Upper lobe of left lung (tissue), 6 donors: ENCODE data around the gene OR10G3. TPM values are rescaled to one million over a fixed set of nuclear protein-coding genes. Genes with fewer than 3 reads are reported as not detected.
A peak's percentile ranks its signal among the peaks of the same experiment; 100 is the strongest.
"Not testable (repeated sequence)": the region's sequence is repeated elsewhere in the genome, so short reads cannot be mapped to it uniquely, and the experiment has no call there.

Experiments used
- ATAC-seq, 2 donors: fragments of 200-7000 bp; cut with Tn5 transposase; one replicate each; pipeline ENCODE4 v1.9.1; 2022; ENCODE audit warnings: mild to moderate bottlenecking in 2 of 2, moderate library complexity in 2 of 2; ENCODE audit not compliant: low FRiP score in 2 of 2
- DNase-seq, 2 donors: peaks; one replicate each; pipeline ENCODE4 v3.0.0-alpha.2; 2019 to 2020
- H3K27ac ChIP-seq, 4 donors: fragments of 200-600 bp; sonication (generic); one replicate each; pipeline ENCODE4 v1.5.1; 2016 to 2019
- H3K27me3 ChIP-seq, 4 donors: fragments of 200-600 bp; sonication (generic); one replicate each; pipeline ENCODE4 v1.5.1; 2017 to 2019
- H3K36me3 ChIP-seq, 4 donors: fragments of 200-600 bp; sonication (generic); one replicate each; pipeline ENCODE4 v1.5.1; 2016 to 2019
- H3K4me1 ChIP-seq, 4 donors: fragments of 200-600 bp; sonication (generic); one replicate each; pipeline ENCODE4 v1.5.1; 2018 to 2019
- H3K4me3 ChIP-seq, 4 donors: fragments of 200-600 bp; sonication (generic); one replicate each; pipeline ENCODE4 v1.5.1; 2017 to 2019; ENCODE audit warnings: mild to moderate bottlenecking in 2 of 4, moderate library complexity in 1 of 4
- H3K9me3 ChIP-seq, 4 donors: fragments of 200-600 bp; sonication (generic); one replicate each; pipeline ENCODE4 v1.5.1; 2018 to 2019
- CTCF ChIP-seq, 6 experiments: fragments of 450-650 bp in 4 of 6; fragments of 200-600 bp in 2 of 6; sonication (generic) in 2 of 6; IDR thresholded peaks; one replicate each; pipeline ENCODE4 v1.5.1; 2016 to 2019; ENCODE audit warnings: antibody characterized with exemption in 6 of 6
- EP300 ChIP-seq, 4 donors: sonication (generic); formaldehyde crosslinking; IDR thresholded peaks; one replicate each; pipeline ENCODE4 v1.5.1; 2017; ENCODE audit warnings: antibody characterized with exemption in 4 of 4, control low read depth in 2 of 4
- POLR2A ChIP-seq, 4 donors: fragments of 450-650 bp; IDR thresholded peaks; one replicate each; pipeline ENCODE4 v1.5.1; 2016 to 2017; ENCODE audit warnings: antibody characterized with exemption in 4 of 4, mild to moderate bottlenecking in 2 of 4
- POLR2AphosphoS5 ChIP-seq, 2 donors: sonication (generic); formaldehyde crosslinking; IDR thresholded peaks; one replicate each; pipeline ENCODE4 v1.5.1; 2017; ENCODE audit warnings: antibody characterized with exemption in 2 of 2
- WGBS, 2 donors: methylation state at CpG; one replicate each; pipeline ENCODE4 v1.1.5; 2017 to 2018; 5-methylcytosine and 5-hydroxymethylcytosine counted together
- total RNA-seq, 6 donors: library from RNA; depleted of rRNA in 4 of 6; stranded (reverse); fragments of >200 nt in 4 of 6; gene quantifications; one replicate each; pipeline versions ENCODE4 v1.1.0 to v1.2.1, GENCODE V29; 2016 to 2021
- donor health status: DM: no; HTN: no; CAD: no; lungs with moderate emphysema.
- donor health status: DM: no; HTN: yes; CAD: no; lungs with severe emphysema.

The OR10G3 gene
- total RNA-seq: not detected

GRCh38 chr14:21579976-21580375 lies at the start of gene OR10G3:
Gene OR10G3, minus strand, starts transcription at chr14:21580076. Its CDS starts 9,332 bp downstream, at chr14:21570744.
- DNase-seq (no peak), ATAC-seq (no peak)
- Histone ChIP-seq H3K27ac (no peak within 1 kb of the TSS), H3K27me3 (no peaks in the 10 kb centered on the region), H3K9me3 (no peaks in the 10 kb centered on the region), H3K4me3 (no peak within 1 kb of the TSS), H3K4me1 (no peaks in the 10 kb centered on the region), H3K36me3 (no peaks in the 10 kb centered on the region)
- TF ChIP-seq CTCF (IDR thresholded peaks at IDR 0.05) (no peak), POLR2A (IDR thresholded peaks at IDR 0.05) (no peak), EP300 (IDR thresholded peaks at IDR 0.05) (no peak), POLR2AphosphoS5 (IDR thresholded peaks at IDR 0.05) (no peak)
- 80 to 89% methylated on average over 2 of the region's 2 CpGs for WGBS, 2 donors

GRCh38 chr14:21626491-21627230 lies 46.8 kb upstream of the OR10G3 start:
- H3K4me3 ChIP-seq: no peak overlapping the region
- 59 to 65% methylated on average over 3 of the region's 3 CpGs for WGBS, 2 donors
- DNase-seq: no peak

GRCh38 chr14:21617614-21618013 lies 37.7 kb upstream of the OR10G3 start:
- no peaks in the 10 kb centered on the region for H3K27me3 ChIP-seq
- no peak overlapping the region for H3K4me3 ChIP-seq
- no peaks in the 10 kb centered on the region for H3K4me1 ChIP-seq
- no peaks in the 10 kb centered on the region for H3K9me3 ChIP-seq
- DNase-seq: no peak
- 80 to 81% methylated on average over 8 of the region's 8 CpGs for WGBS, 2 donors
- no peaks in the 10 kb centered on the region for H3K36me3 ChIP-seq
- TF ChIP-seq EP300 (IDR thresholded peaks at IDR 0.05) (no peak), POLR2AphosphoS5 (IDR thresholded peaks at IDR 0.05) (no peak), CTCF (IDR thresholded peaks at IDR 0.05) (no peak), POLR2A (IDR thresholded peaks at IDR 0.05) (no peak)
- H3K27ac ChIP-seq: no peak overlapping the region
- ATAC-seq: no peak

More at GRCh38 chr14:21626491-21627230, 46.8 kb upstream of the OR10G3 start:
- Histone ChIP-seq H3K9me3 (no peaks in the 10 kb centered on the region), H3K27me3 (no peaks in the 10 kb centered on the region), H3K27ac (no peak overlapping the region), H3K36me3 (no peaks in the 10 kb centered on the region), H3K4me1 (no peaks in the 10 kb centered on the region)
- TF ChIP-seq EP300 (IDR thresholded peaks at IDR 0.05) (no peak), CTCF (IDR thresholded peaks at IDR 0.05) (no peak), POLR2AphosphoS5 (IDR thresholded peaks at IDR 0.05) (no peak), POLR2A (IDR thresholded peaks at IDR 0.05) (no peak)
- ATAC-seq: no peak

- Histone ChIP-seq H3K9me3 (no peaks in the 10 kb centered on the region), H3K4me3 (no peak overlapping the region), H3K36me3 (no peaks in the 10 kb centered on the region), H3K27me3 (no peaks in the 10 kb centered on the region), H3K4me1 (no peaks in the 10 kb centered on the region), H3K27ac (no peak overlapping the region)
- TF ChIP-seq POLR2A (IDR thresholded peaks at IDR 0.05): no peak
- TF ChIP-seq EP300 (IDR thresholded peaks at IDR 0.05): no peak
- TF ChIP-seq POLR2AphosphoS5 (IDR thresholded peaks at IDR 0.05): no peak
- TF ChIP-seq CTCF (IDR thresholded peaks at IDR 0.05): no peak
- DNase-seq: no peak
- 38 to 43% methylated on average over 1 of the region's 1 CpG for WGBS, 2 donors
- ATAC-seq: peak in 1 of 2 donors; percentile 51
Observed at GRCh38 chr14:21614240-21614639, 34.4 kb upstream of the OR10G3 start.

GRCh38 chr14:21612324-21612723 lies 32.4 kb upstream of the OR10G3 start:
- no peaks in the 10 kb centered on the region for H3K27me3 ChIP-seq
- no peaks in the 10 kb centered on the region for H3K9me3 ChIP-seq
- H3K36me3 ChIP-seq: no peaks in the 10 kb centered on the region
- 81 to 82% methylated on average over 6 of the region's 6 CpGs for WGBS, 2 donors
- no peak for TF ChIP-seq POLR2AphosphoS5 (IDR thresholded peaks at IDR 0.05)
- TF ChIP-seq CTCF (IDR thresholded peaks at IDR 0.05): no peak
- TF ChIP-seq POLR2A (IDR thresholded peaks at IDR 0.05): no peak
- no peak for TF ChIP-seq EP300 (IDR thresholded peaks at IDR 0.05)
- ATAC-seq (no peak), DNase-seq (no peak)
- no peak overlapping the region for H3K27ac ChIP-seq
- no peak overlapping the region for H3K4me3 ChIP-seq
- H3K4me1 ChIP-seq: no peaks in the 10 kb centered on the region

GRCh38 chr14:21602181-21602580 lies 22.3 kb upstream of the OR10G3 start:
- not testable (repeated sequence) for H3K27ac ChIP-seq, H3K9me3 ChIP-seq, H3K27me3 ChIP-seq, H3K4me1 ChIP-seq, H3K36me3 ChIP-seq, H3K4me3 ChIP-seq, DNase-seq
- ATAC-seq: peak in 1 of 2 donors; percentile 51
- 72 to 82% methylated on average over 4 to 5 of the region's 8 CpGs for WGBS, 2 donors
